ENCODE data around the gene MMP19. TPM values are rescaled to one million over a fixed set of nuclear protein-coding genes. Genes with fewer than 3 reads are reported as not detected.

MMP19 gene
- total RNA-seq, 1 experiment from 2014 or later = 2.3 TPM

DNA sequence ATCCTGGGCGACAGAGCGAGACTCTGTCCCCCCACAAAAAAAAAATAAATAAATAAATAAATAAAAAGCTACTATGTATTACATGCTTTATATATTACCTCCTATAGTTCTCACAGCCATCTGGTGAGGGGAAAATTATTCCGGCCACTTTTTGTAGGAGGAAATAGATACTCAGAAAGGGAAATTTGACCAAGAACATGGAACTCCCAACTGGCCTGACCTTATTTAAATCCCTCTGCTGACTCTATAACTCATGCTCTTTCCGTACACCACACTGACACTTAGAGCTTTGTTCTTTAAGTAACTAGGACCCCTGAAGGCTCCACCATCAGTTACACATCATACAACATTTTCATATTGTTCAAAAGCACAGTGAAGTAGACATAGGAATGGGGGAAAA, 2.2 kb upstream of the MMP19 start:
- Histone ChIP-seq H3K9me3 (ENCODE audit: low read depth, low read length, poor library complexity, severe bottlenecking) (no peaks in the 10 kb centered on the region), H3K27ac (ENCODE audit: low read depth, low read length, poor library complexity, severe bottlenecking) (no peak overlapping the region), H3K4me1 (ENCODE audit: insufficient read depth, low read length, poor library complexity, severe bottlenecking) (peaks cover 24% of the 10 kb centered on the region), H3K4me3 (ENCODE audit: low read depth, low read length, poor library complexity, severe bottlenecking) (no peak overlapping the region), H3K27me3 (replicated peaks; ENCODE audit: insufficient read depth, low read depth, low read length, poor library complexity) (no peaks in the 10 kb centered on the region), H3K36me3 (ENCODE audit: insufficient read depth, low read length, poor library complexity, severe bottlenecking) (no peaks in the 10 kb centered on the region)
- no peak for DNase-seq (ENCODE audit: low spot score)
- POLR2A ChIA-PET (ENCODE audit: low non-redundant PET) = no interaction called here
- intact Hi-C loops (cut with micrococcal nuclease; ENCODE audit: unreplicated experiment) = no loop called here
- no TSS peak for BruUV-seq (replicated peaks)
- CTCF ChIA-PET = no interaction called here
- TF ChIP-seq EZH2 (IDR thresholded peaks at IDR 0.05; ENCODE audit: borderline replicate concordance, low read depth, low read length, poor library complexity, severe bottlenecking) = no peak
- TF ChIP-seq, protein P1, sequence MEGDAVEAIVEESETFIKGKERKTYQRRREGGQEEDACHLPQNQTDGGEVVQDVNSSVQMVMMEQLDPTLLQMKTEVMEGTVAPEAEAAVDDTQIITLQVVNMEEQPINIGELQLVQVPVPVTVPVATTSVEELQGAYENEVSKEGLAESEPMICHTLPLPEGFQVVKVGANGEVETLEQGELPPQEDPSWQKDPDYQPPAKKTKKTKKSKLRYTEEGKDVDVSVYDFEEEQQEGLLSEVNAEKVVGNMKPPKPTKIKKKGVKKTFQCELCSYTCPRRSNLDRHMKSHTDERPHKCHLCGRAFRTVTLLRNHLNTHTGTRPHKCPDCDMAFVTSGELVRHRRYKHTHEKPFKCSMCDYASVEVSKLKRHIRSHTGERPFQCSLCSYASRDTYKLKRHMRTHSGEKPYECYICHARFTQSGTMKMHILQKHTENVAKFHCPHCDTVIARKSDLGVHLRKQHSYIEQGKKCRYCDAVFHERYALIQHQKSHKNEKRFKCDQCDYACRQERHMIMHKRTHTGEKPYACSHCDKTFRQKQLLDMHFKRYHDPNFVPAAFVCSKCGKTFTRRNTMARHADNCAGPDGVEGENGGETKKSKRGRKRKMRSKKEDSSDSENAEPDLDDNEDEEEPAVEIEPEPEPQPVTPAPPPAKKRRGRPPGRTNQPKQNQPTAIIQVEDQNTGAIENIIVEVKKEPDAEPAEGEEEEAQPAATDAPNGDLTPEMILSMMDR (conservative IDR thresholded peaks at IDR 0.05; ENCODE audit: low read depth, low read length) = no peak

DNA sequence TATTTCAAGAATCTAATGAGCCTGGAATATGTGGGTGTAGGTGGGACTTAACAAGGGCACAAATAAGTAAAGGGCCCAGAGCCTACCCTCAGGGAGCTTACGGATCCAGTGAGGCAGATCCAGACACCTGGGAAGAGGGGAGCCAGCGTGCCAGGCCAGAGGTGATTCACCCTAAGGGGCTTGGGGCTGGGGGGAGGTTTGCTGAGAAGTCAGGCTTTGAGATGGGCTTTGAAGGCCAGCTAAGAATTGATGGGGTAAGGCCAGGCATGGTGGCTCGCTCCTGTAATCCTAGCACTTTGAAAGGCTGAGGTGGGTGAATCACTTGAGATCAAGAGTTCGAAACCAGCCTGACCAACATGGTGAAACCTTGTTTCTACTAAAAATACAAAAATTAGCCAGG, 695 bp upstream of the MMP19 start:
- Histone ChIP-seq H3K27me3 (replicated peaks; ENCODE audit: insufficient read depth, low read depth, low read length, poor library complexity) (no peaks in the 10 kb centered on the region), H3K4me3 (ENCODE audit: low read depth, low read length, poor library complexity, severe bottlenecking) (no peak overlapping the region), H3K36me3 (ENCODE audit: insufficient read depth, low read length, poor library complexity, severe bottlenecking) (no peaks in the 10 kb centered on the region), H3K4me1 (ENCODE audit: insufficient read depth, low read length, poor library complexity, severe bottlenecking) (peaks cover 24% of the 10 kb centered on the region), H3K9me3 (ENCODE audit: low read depth, low read length, poor library complexity, severe bottlenecking) (no peaks in the 10 kb centered on the region), H3K27ac (ENCODE audit: low read depth, low read length, poor library complexity, severe bottlenecking) (no peak overlapping the region)
- BruUV-seq (replicated peaks) = no TSS peak
- TF ChIP-seq EZH2 (IDR thresholded peaks at IDR 0.05; ENCODE audit: borderline replicate concordance, low read depth, low read length, poor library complexity, severe bottlenecking) = no peak
- TF ChIP-seq, protein P1 (conservative IDR thresholded peaks at IDR 0.05; ENCODE audit: low read depth, low read length) = no peak
- ChIA-PET POLR2A (ENCODE audit: low non-redundant PET) (no interaction called here), CTCF (no interaction called here)
- no peak for DNase-seq (ENCODE audit: low spot score)
- intact Hi-C loops (cut with micrococcal nuclease; ENCODE audit: unreplicated experiment) = no loop called here

DNA sequence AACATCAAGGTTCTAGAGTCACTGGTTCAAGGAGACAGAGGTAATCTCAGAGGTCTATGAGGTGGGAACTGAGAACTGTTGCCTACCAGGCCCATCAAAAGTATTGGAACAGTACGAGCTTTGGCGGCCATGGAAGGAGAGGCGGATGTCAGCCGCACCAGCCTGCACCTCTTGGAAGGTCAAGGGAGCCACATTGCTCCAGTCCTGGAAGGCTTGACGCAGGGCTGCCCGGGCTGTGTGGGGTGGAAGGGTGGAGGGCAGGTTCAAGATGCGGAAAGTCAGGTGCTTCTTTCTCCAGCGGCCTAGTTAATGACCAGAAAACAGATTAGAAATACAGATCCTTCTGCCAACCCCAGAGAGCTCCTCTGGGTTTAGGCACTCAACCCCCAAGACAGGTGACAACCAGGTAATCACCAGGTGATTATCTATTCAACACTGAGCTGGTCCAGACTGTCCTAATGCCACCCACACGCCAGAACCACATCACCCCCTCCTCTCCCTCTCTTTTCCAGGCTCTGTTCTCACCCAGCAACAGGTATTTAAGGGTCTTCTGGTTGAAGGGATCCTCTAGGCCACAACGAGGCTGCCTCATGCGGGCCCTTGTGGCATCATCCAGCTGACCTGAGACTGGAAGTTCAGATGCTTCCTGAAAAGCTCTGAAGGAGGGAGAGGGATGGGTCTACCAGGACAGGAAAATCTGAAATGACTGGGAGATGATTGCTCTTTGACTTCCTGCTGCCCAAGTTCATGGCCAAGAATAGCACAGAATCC, 2.0 kb downstream of the MMP19 start:
- DNase-seq (ENCODE audit: low spot score) = no peak
- intact Hi-C loops (cut with micrococcal nuclease; ENCODE audit: unreplicated experiment) = no loop called here
- CTCF ChIA-PET = no interaction called here
- no peak overlapping the region for H3K27ac ChIP-seq (ENCODE audit: low read depth, low read length, poor library complexity, severe bottlenecking)
- POLR2A ChIA-PET (ENCODE audit: low non-redundant PET) = no interaction called here
- H3K9me3 ChIP-seq (ENCODE audit: low read depth, low read length, poor library complexity, severe bottlenecking) = no peaks in the 10 kb centered on the region
- no peak for TF ChIP-seq EZH2 (IDR thresholded peaks at IDR 0.05; ENCODE audit: borderline replicate concordance, low read depth, low read length, poor library complexity, severe bottlenecking)
- TF ChIP-seq, protein P1 (conservative IDR thresholded peaks at IDR 0.05; ENCODE audit: low read depth, low read length) = no peak
- BruUV-seq (replicated peaks) = no TSS peak
- H3K4me1 ChIP-seq (ENCODE audit: insufficient read depth, low read length, poor library complexity, severe bottlenecking) = peaks cover 11% of the 10 kb centered on the region
- H3K27me3 ChIP-seq (replicated peaks; ENCODE audit: insufficient read depth, low read depth, low read length, poor library complexity) = no peaks in the 10 kb centered on the region
- no peak overlapping the region for H3K4me3 ChIP-seq (ENCODE audit: low read depth, low read length, poor library complexity, severe bottlenecking)
- no peaks in the 10 kb centered on the region for H3K36me3 ChIP-seq (ENCODE audit: insufficient read depth, low read length, poor library complexity, severe bottlenecking)

All from A673 (cell line).